Pancreas (tissue), 10 donors: Measurements from ENCODE around the gene TAS2R9. TPM values are rescaled to one million over a fixed set of nuclear protein-coding genes. Genes with fewer than 3 reads are reported as not detected.

ENCODE experiments used
- ATAC-seq, 4 donors: fragments of 200-7000 bp; cut with Tn5 transposase; one replicate each; pipeline versions ENCODE4 v1.8.0 to v1.9.1; 2020; ENCODE audit warnings: mild to moderate bottlenecking in 4 of 4, moderate library complexity in 4 of 4
- DNase-seq, 6 donors: peaks; one replicate each; pipeline ENCODE4 v3.0.0-alpha.2; 2020
- FAIRE-seq: peaks from 2 replicates; lab custom pipeline; 2012; peaks lifted over from hg19 to GRCh38; lab: Jason Lieb, UNC
- H3K27ac ChIP-seq, 4 donors: fragments of 200-600 bp; sonication (generic); 1 replicate in 3 of 4; 2 replicates in 1 of 4; pipeline versions ENCODE4 v1.5.0 to v1.8.0; 2020
- H3K27me3 ChIP-seq, 4 donors: fragments of 200-600 bp; one replicate each; pipeline ENCODE4 v1.8.0; 2021
- H3K36me3 ChIP-seq, 3 donors: fragments of 200-600 bp; sonication (generic) in 1 of 3; one replicate each; pipeline versions ENCODE4 v1.5.0 to v1.8.0; 2020 to 2021
- H3K4me1 ChIP-seq, 3 donors: fragments of 200-600 bp; one replicate each; pipeline ENCODE4 v1.8.0; 2021
- H3K4me3 ChIP-seq, 4 donors: fragments of 200-600 bp; sonication (generic) in 2 of 4; one replicate each; pipeline versions ENCODE4 v1.5.0 to v1.8.0; 2020 to 2021
- H3K9me3 ChIP-seq, 4 donors: fragments of 200-600 bp; one replicate each; pipeline ENCODE4 v1.8.0; 2021
- WGBS, 2 donors: extraction: QIAGEN DNeasy Blood & Tissue Kit; methylation state at CpG; one replicate each; pipeline ENCODE4 v1.1.7; 2013; 5-methylcytosine and 5-hydroxymethylcytosine counted together
- intact Hi-C, 3 donors: fragments of 100-400 bp; cut with DNase I; formaldehyde crosslinking; loops; one replicate each; pipeline versions ENCODE4 v1.11.1 to v1.14.2; 2022
- polyA plus RNA-seq, 2 donors: library from polyadenylated mRNA; stranded (reverse); fragments of 200-250 nt; gene quantifications; one replicate each; pipeline ENCODE4 v1.2.3, GENCODE V29; 2013
- total RNA-seq, 6 donors: library from RNA; stranded (reverse); fragmentation: NEBNext Ultra II Directional in 4 of 6; extraction: Animal tissue kit (Norgen Biotek cat#: 25700) in 4 of 6; gene quantifications; one replicate each; pipeline versions ENCODE4 v1.2.1 to v1.2.4, GENCODE V29; 2021 to 2023
- TF ChIP-seq, protein P1 (sequence below), 4 donors: fragments of 200-600 bp; sonication (generic) in 3 of 4; IDR thresholded peaks; one replicate each; pipeline versions ENCODE4 v1.5.0 to v1.8.0; 2021; ENCODE audit warnings: antibody characterized with exemption in 4 of 4
- donor health status: healthy with polysubstance abuse.
- donor health status: DM: no; HTN: no; CAD: no; lungs with moderate emphysema.
- donor health status: DM: no; HTN: no; CAD: no.
- donor health status: control.
- donor health status: control.
- donor health status: Bipolar disorder and iron deficiency.
- donor health status: DM: yes; HTN: yes; CAD: no.
- donor health status: DM: no; HTN: no; CAD: no.
- donor health status: DM: no; HTN: no; CAD: no.
- donor health status: DM: yes; HTN: yes; CAD: no.

Gene TAS2R9
- total and polyA plus RNA-seq, 8 donors, result not detected

DNA sequence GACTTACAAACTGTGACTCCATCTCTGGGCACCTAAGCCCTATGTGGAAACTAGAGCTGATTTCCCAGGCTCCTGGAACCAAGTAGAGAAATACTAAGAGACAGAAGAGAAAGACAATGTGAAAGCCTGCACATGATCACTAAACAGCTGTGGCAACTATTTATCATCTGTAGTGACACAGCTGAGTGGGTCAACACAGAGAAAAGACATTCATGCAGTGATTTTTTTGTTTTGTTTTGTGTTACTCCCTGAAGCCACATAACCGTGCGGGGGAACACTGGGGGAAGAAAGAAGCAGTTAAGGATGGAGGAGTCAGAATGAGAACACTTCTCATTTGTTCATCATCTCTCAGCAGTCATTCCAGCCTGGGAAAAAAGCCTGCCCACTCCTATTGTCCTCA lies 37.8 kb upstream of the TAS2R9 start:
- ATAC-seq, result no peak
- no peaks in the 10 kb centered on the region for H3K36me3 ChIP-seq
- WGBS, 2 donors, result 33 to 42% methylated on average over 2 of the region's 2 CpGs
- DNase-seq, result no peak
- H3K4me1 ChIP-seq, result no peaks in the 10 kb centered on the region
- no peak overlapping the region for H3K4me3 ChIP-seq
- TF ChIP-seq, protein P1, sequence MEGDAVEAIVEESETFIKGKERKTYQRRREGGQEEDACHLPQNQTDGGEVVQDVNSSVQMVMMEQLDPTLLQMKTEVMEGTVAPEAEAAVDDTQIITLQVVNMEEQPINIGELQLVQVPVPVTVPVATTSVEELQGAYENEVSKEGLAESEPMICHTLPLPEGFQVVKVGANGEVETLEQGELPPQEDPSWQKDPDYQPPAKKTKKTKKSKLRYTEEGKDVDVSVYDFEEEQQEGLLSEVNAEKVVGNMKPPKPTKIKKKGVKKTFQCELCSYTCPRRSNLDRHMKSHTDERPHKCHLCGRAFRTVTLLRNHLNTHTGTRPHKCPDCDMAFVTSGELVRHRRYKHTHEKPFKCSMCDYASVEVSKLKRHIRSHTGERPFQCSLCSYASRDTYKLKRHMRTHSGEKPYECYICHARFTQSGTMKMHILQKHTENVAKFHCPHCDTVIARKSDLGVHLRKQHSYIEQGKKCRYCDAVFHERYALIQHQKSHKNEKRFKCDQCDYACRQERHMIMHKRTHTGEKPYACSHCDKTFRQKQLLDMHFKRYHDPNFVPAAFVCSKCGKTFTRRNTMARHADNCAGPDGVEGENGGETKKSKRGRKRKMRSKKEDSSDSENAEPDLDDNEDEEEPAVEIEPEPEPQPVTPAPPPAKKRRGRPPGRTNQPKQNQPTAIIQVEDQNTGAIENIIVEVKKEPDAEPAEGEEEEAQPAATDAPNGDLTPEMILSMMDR (IDR thresholded peaks at IDR 0.05), result no peak
- no peak for FAIRE-seq
- no peaks in the 10 kb centered on the region for H3K27me3 ChIP-seq
- intact Hi-C loops, result no loop called here
- no peaks in the 10 kb centered on the region for H3K9me3 ChIP-seq
- no peak overlapping the region for H3K27ac ChIP-seq

DNA sequence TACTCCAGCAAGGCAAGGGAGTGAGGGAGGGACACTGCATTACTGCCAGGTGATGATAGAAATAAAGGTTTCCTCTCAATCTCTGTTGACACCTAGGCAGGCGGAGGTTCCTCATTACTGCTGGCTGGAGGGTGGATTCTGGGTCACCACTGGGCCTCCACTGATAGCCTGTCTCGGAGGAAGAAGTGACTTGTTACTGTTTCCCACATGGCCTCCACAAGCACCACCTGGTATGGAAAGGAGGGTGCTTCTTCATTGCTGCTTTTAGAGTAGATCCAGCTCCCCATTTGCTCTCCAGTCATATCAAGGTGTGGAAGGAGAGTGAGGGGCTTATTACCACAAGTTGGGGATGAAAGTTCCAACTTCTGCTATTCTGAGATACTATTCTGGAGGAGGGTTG lies 32.9 kb upstream of the TAS2R9 start:
- Histone ChIP-seq H3K4me3 (no peak overlapping the region), H3K27ac (no peak overlapping the region), H3K27me3 (no peaks in the 10 kb centered on the region), H3K4me1 (no peaks in the 10 kb centered on the region), H3K9me3 (no peaks in the 10 kb centered on the region), H3K36me3 (no peaks in the 10 kb centered on the region)
- ATAC-seq (no peak), DNase-seq (no peak), FAIRE-seq (no peak)
- intact Hi-C loops, result no loop called here
- TF ChIP-seq, protein P1 (IDR thresholded peaks at IDR 0.05), result no peak
- WGBS, 2 donors, result 96 to 97% methylated on average over 2 of the region's 2 CpGs

DNA sequence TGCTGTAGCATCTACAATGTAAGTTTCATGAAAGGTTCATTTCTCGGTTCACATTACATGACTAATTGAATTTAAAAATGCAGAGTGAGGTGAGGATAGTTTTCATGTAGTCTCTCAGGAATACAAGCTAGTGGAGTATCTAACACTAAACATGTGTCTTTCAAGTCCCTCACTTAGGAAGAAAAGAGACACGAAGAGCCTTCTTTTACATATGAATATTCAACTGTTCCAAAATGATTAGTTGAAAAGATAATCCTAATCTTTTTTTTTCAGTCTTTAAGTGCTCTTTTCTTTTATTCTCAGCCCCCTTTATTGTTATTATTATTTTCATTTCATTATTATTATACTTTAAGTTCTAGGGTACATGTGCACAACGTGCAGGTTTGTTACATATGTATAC lies 28.5 kb upstream of the TAS2R9 start:
- no peak for DNase-seq
- no peaks in the 10 kb centered on the region for H3K4me1 ChIP-seq
- H3K9me3 ChIP-seq, result no peaks in the 10 kb centered on the region
- H3K36me3 ChIP-seq, result no peaks in the 10 kb centered on the region
- 90% methylated on average over 3 of the region's 3 CpGs for WGBS, 2 donors
- TF ChIP-seq, protein P1 (IDR thresholded peaks at IDR 0.05), result no peak
- no peak overlapping the region for H3K27ac ChIP-seq
- no peak for ATAC-seq
- FAIRE-seq, result no peak
- H3K4me3 ChIP-seq, result no peak overlapping the region
- H3K27me3 ChIP-seq, result no peaks in the 10 kb centered on the region
- intact Hi-C loops, result no loop called here

DNA sequence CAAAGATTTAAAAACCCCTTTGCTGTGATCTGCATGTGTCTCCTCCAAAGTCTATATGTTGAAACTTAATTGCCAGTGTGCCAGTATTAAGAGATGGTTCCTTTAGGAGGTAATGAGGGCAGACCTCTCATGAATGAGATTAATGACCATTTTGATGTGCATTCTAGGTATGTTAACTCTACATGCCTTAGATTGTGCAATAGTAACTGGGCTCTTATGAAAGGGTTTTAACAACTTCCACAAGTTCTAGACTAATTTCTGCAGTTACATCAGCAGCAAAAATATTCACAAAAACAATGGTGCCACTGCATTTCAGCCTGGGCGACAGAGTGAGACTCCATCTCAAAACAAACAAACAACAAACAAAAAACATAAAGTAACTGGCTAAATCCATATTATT lies 20.0 kb upstream of the TAS2R9 start:
- FAIRE-seq, result no peak
- intact Hi-C loops, result no loop called here
- WGBS, 2 donors, result 95 to 97% methylated on average over 1 of the region's 1 CpG
- Histone ChIP-seq H3K4me3 (no peak overlapping the region), H3K27ac (no peak overlapping the region), H3K9me3 (no peaks in the 10 kb centered on the region), H3K27me3 (no peaks in the 10 kb centered on the region), H3K4me1 (no peaks in the 10 kb centered on the region), H3K36me3 (no peaks in the 10 kb centered on the region)
- no peak for DNase-seq
- TF ChIP-seq, protein P1 (IDR thresholded peaks at IDR 0.05), result no peak
- ATAC-seq, result no peak

DNA sequence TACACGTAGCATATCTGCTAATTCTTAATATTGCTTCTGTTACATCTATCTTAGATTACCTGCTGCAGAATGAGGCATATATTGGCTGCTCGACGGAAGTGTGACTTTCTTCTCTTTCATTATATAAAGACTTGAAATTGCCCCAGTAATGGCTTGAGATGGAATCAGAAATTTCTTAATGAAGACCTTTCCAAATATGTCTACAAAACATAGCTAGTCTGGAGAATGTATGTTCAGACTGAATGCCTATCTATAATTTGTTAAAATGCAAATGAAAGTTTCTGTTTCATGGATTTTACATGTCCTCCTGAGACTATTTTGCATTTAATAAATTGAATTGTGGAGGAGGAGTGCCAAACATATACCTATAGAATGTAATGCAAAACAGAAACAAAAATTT lies 16.3 kb upstream of the TAS2R9 start, which contains the start of gene TAS2R10:
Gene TAS2R10, minus strand, starts transcription at position 101 of the 400 bp plus-strand sequence. Its CDS starts 89 bp downstream, at position 12.
- DNase-seq, result no peak
- Histone ChIP-seq H3K36me3 (no peaks in the 10 kb centered on the region), H3K9me3 (no peaks in the 10 kb centered on the region), H3K4me3 (no peak within 1 kb of the TSS), H3K27me3 (no peaks in the 10 kb centered on the region), H3K27ac (no peak within 1 kb of the TSS), H3K4me1 (no peaks in the 10 kb centered on the region)
- intact Hi-C loops, result no loop called here
- ATAC-seq, result no peak
- FAIRE-seq, result no peak
- 87 to 94% methylated on average over 3 of the region's 3 CpGs for WGBS, 2 donors
- TF ChIP-seq, protein P1 (IDR thresholded peaks at IDR 0.05), result no peak
